ENCODE measurements around the gene TEAD1.

Gene TEAD1

DNA sequence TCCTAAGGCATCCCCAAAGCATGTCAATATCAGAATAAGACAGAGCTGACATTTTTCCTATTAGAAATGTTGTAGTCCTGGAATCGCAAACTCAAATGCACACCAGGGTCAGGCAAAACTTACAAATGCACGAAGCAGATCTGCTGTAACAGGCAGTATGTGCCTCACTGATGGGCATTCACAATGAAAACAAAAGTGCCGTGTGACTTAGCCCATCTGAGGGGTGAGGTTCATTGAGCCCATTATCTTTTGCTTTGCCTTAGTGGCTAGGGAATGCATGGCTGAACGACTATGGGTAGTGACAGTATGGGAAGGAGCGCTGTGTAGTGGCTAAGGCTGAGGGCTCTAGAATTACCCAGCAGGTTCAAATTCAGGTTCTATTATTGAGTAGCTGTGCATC lies 291.8 kb downstream of the TEAD1 start:
- DNase-seq: no peak

DNA sequence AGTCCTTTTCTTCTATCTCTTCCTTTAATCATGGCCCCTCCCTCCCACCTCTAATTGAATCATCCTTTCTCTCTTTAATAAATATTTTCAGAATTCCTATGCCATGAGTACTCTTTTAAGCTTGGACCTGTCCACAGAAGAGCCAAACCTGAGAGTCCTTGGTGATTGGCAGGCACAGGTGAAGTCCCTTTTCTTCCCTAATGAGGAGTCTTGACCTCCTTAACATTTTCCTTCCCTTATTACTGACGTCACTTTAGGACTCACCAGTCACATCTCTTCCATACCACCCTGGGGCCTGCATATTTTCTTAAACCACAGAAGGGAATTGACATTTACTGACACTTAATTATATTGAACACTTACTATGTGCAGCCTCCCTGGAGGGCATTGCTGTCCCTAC lies 293.9 kb downstream of the TEAD1 start:
- DNase-seq: no peak

DNA sequence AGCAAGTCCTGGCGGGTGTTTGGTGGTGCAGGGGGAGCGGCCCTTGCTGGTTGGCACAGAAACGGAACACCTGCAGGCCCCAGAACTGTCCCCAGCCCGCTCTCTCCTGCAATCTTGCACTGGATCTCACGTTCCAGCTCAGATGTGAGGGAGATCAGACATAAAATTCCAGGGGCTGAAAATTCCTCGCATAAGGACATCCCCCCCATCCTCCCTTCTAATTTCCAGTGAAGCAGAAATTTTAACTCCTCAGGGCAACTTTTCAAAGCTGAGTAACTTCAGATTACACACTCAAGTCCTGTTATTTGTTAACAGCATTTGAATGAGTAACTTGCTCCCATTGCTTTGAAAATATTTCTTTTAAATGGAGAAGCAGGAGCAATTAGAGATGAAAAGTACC lies 294.6 kb downstream of the TEAD1 start:
- no peak for DNase-seq

DNA sequence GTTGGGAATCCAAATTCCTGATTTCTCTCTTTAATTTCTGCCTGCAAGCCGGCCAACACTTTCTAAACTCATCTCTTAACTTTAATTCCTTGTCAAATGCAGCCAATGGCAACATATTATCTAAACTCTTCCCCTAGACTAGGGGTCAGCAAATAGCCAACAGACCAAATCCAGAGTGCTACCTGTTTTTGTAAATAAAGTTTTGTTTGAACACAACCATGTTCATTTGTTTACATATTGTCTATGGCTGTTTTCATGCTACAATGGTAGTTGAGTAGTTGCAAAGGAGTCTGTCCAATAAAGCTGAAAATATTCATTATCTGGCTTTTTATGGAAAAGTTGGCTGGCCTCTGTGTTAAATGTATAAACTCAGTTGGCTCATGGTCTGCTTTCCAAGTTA lies 297.7 kb downstream of the TEAD1 start:
- no peak for DNase-seq

DNA sequence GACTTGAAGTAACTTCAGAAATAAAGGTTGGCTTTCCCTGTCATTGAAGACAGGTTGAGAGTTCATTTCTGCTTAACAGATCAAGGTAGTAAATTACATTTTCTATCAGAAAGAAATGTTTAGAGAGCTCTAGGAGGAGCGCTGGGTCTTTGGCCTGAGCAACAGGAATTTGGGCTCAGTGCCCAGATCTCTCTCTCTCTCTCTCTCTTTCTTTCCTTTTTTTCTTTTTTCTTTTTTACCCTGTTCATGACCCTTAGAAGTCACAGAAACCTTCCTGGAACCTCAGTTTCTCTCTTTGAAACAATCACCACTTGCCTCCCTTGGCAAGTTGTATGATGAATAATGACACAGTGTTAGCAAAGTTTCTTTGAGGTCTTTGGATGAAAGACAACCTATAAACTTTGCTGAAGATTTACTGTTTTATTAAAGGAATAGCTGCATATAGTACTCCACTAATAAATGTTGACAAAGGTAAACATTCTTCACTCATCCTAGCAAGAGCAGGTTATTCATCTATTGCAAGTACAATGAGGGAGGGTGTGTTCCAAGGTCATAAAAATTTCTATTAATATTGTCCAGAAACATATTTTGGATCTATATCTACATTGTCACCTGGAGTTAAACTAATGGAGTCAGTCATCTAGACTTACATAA lies 299.4 kb downstream of the TEAD1 start:
- DNase-seq: no peak

DNA sequence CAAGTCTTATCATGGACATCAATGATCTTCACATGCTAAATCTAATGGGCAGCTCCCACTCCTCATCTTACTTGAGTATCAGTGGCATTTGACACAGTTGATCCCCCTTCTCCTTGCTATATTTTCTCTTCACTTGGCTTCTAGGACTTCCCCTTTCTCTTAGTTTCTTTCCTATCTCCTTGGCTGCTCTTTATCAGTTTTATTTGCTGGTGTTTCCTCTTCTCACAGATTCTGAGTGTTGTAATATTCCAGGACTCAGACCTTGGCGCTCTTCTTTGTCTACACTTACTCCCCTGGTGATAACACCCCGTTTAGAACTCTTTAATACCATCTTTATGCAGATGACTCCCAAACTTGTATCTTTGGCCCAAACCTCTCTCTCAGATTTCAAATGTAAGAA lies 301.0 kb downstream of the TEAD1 start:
- no peak for DNase-seq

DNA sequence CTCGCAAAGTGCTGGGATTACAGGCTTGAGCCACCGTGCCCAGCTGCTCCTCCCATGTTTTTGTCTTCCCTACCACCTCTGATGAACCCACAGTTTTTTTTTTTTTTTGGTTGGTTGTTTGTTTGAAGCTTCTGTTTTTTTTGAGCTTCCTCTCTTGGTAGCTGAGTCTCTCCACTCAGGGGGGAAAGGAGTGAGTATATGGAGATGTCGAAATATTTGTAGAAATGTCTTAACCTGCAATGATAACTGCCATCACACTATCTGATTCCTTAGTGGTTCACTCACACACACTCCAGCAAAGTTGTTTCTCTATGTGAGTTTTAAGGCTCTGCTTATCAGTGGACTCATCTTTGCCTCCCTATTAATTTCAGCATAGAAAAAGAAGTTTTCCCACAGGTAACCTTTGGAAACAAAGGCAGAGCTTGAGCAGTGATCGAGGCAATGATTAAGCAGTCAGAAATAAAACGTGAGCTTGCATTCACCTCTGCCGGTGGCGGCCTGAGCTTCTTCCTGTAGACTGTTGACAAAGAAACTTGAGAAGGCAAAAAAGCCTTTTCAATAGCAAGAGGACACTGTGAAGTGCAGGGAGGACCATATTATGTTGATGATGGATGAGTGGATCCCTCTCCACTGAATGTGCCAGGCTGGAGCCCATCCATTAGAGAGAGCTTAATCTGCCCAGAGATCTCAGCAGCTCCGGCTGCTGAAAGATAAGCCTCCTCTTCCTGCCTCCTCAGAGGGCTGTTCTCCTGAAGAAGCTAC lies 305.9 kb downstream of the TEAD1 start:
- no peak for DNase-seq

DNA sequence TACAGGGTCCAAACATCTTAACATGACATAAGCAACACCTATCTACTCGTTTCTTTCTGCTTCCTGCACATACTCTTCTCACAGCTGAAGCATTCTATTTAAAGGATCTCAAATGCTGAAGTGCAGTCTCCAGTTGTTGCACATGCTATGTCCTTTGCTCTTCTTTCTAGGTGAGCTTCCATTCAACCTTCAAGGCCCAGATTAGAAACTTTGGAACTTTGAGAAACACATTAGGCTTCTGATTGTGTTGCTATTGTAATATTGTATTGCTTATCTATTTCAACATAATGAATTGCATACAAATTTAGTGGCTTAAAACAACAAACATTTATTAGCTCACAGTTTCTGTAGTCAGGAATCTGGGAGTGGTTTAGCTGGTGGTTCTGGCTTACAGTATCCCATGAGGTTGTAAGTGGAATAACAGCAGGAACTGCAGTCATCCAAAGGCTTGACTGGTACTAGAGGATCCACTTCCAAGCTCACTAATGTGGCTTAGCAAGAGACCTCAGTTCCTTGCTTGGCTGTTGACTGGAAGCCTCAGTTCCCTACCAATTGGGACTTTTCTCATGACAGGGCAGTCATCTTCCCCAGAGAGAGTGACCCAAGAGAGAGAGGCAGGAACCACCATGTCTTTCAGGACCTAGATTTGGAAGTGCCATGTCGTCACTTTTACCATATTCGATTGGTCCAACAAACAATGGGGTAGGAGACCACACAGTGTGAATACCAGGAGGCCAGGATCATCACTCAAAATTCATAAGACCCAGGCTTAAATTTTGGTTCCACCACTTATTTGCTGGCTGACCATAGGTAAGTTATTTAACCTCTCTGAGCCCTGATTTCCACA lies 307.7 kb downstream of the TEAD1 start:
- DNase-seq: no peak

DNA sequence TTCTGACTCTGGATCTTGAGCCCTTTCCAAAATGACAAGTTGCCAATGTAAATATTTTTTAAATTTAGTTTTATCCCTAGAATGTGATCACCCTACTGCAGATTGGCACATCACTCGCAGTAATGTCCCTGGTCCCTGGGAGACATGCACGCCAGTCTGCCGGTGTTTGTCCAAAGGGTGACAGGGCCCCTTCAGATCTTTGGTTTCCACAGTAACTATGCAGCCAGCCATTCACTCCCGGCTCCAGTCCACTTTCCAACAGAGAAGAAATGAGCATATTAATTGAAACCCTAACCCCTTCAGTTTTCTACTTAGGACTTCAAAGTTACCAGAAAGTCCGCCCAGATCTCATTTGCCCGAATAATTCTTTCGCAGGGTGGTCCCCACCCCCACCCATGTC lies 309.1 kb downstream of the TEAD1 start:
- no peak for DNase-seq

DNA sequence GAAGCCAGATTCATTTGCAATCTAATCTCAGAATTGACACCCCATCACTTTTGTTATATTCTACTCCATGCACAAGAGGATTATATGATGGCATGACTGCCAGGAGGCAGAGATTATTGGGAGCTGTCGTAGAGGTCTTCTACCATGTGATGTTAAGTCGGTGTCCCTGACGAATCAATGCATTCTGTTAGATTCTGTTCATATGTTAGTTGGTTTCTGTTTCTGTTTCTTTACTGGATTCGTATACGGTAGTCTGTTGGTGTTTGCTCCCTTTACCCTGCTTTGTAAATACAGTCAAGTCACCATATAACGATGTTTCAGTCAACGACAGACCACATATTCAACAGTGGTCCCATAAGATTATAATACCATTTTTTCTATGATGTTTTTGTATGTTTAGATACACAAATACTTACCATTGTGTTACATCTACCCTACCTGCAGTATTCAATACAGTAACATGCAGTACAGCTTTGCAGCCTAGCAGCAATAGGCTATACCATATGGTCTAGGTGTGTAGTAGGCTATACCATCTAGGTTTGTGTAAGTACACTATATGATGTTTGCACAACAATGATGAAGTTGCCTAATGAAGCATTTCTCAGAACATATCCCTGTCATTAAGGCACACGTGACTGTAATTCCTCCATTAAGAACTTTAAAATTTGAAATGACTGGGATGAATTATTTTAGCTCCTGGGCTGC lies 312.1 kb downstream of the TEAD1 start:
- DNase-seq: no peak

DNA sequence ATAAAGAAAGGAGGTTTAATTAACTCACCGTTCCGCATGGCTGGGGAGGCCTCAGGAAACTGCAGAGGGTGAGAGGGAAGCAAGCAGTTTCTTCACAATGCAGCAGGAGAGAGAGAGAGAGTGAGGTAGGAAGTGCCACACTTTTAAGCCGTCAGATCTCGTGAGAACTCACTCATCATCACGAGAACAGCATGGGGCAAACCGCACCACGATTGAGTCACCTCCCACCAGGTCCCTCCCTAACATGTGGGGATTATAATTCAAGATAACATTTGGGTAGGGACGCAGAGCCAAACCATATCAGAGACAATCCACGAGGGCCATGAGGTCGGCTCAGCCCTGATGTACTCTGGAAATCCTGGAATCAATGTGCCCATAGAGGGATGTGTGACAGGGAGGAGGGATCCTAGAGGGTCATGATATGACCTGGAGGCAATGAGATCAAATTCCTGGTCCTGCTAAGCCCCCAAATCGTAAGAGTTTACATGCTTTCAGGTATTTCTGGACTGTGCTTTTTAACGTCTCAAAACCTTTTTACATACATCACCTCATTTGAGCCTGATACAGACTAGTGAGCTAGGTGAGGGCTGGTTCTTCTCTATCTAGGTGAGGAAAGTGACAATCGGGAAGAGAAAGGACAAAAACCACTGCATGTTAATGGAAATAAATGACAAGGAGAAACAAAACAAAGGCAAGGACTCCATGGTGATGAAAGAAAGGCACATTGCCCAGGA lies 315.4 kb downstream of the TEAD1 start:
- DNase-seq: no peak

DNA sequence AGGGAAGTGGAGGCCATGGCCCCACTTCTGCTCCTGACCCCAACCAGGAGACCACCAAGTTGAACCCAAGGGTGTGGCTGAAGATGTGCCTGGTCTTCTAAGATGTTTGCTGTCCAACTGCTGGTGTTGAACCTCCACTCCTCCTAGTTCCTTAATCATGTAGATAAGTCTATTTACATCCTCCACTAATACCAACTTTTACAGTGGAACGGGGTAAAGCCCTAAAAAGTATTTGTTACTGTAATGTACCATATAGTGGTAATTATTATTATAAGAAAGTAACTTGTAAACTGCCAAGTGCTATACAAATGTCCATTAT lies 315.9 kb downstream of the TEAD1 start:
- no peak for DNase-seq

DNA sequence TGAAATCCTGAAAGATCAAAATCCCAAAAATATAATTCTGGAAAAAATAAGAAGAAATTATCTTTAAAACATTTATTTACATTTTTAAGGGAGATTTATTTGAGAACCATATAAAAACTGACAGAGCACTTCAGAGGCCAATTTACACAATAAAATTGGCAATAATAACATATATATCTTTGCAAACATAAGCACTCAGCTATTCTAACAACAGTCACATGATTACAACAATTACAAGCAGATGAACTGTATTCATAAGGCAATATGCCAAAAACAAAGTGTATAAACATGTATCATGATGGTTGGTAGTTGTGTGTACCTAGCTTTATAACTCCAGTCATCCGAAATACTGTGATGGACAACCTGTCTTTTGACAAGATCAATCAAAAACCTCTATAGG lies 317.2 kb downstream of the TEAD1 start:
- no peak for DNase-seq

DNA sequence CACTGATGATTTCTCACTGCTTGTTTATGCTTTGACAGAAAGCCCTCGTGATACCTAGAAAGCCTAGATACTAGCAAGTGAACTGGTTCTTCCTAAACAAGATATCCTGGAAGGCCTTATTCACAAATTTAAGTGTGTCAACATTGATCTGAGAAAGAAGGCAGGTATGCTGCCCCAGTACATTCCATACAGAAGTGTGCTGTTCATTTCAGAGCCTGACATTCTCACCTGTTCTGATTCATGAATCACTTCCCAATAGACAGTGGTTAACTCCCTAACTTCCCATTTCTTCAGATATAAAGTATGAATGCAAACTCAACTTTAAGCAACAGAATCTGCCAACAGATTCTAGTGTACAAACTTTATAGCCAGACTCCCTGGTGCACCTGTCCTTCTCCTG lies 319.4 kb downstream of the TEAD1 start:
- DNase-seq: no peak

All from activated effector memory CD4-positive, alpha-beta T cell treated with anti-CD3 and anti-CD28 coated beads, Interleukin-2, amount 50 U/mL, for 16 hours (primary cell).